Naive thymus-derived CD8-positive, alpha-beta T cell (primary cell): ENCODE measurements around the gene WDFY3. TPM values are rescaled to one million over a fixed set of nuclear protein-coding genes. Genes with fewer than 3 reads are reported as not detected.

Experiments
- ATAC-seq, 2 donors: fragments of 150-1000 bp; cut with Tn5 transposase in 1 of 2; sonication (Bioruptor Pico), chemical (Tn5 transposase) in 1 of 2; 1 replicate in 1 of 2; 2 replicates in 1 of 2; pipeline ENCODE4 v1.10.0; 2021; ENCODE audit warnings: mild to moderate bottlenecking in 2 of 2, moderate library complexity in 2 of 2
- POLR2A ChIA-PET: fragments of 350-600 bp; sonication (Branson Sonifier 250); formaldehyde crosslinking; loops from one replicate; lab custom pipeline; 2021; ENCODE audit warnings: antibody characterized with exemption; lab: Charles Lee
- DNase-seq, 10 donors: peaks; one replicate each; pipeline versions ENCODE4 v3.0.0 to v3.0.0-alpha.2; 2020 to 2022
- H3K27ac Mint-ChIP-seq, 10 donors: one replicate each; pipeline ENCODE4 v1.8.0; 2020 to 2022; ENCODE audit warnings: mild to moderate bottlenecking in 10 of 10, mixed read lengths in 10 of 10, moderate library complexity in 4 of 10, inconsistent platforms in 1 of 10
- H3K27me3 Mint-ChIP-seq, 5 donors: one replicate each; pipeline ENCODE4 v1.8.0; 2021 to 2022; ENCODE audit warnings: mixed read lengths in 5 of 5
- H3K36me3 Mint-ChIP-seq, 3 donors: one replicate each; pipeline ENCODE4 v1.8.0; 2020 to 2022; ENCODE audit warnings: mixed read lengths in 3 of 3, mild to moderate bottlenecking in 2 of 3, inconsistent platforms in 1 of 3
- H3K4me1 Mint-ChIP-seq, 4 donors: one replicate each; pipeline ENCODE4 v1.8.0; 2021 to 2022; ENCODE audit warnings: mixed read lengths in 4 of 4
- H3K4me3 Mint-ChIP-seq, 10 donors: one replicate each; pipeline ENCODE4 v1.8.0; 2020 to 2022; ENCODE audit warnings: mild to moderate bottlenecking in 10 of 10, mixed read lengths in 10 of 10, moderate library complexity in 6 of 10, inconsistent platforms in 1 of 10
- H3K9me3 Mint-ChIP-seq, 9 donors: one replicate each; pipeline ENCODE4 v1.8.0; 2020 to 2022; ENCODE audit warnings: mixed read lengths in 9 of 9, mild to moderate bottlenecking in 3 of 9, inconsistent platforms in 1 of 9, moderate library complexity in 1 of 9
- polyA plus RNA-seq, 3 donors: library from polyadenylated mRNA; unstranded; fragments of 300-500 nt; fragmentation: Illumina TruSeq; gene quantifications; one replicate each; pipeline ENCODE4 v1.2.3, GENCODE V29; 2021
- total RNA-seq, 8 experiments: library from RNA in 2 of 8; stranded (reverse) in 2 of 8; gene quantifications; one replicate each; pipeline ENCODE4 v1.2.3 and lab custom pipeline; 2021 to 2026

The WDFY3 gene
- total and polyA plus RNA-seq, 5 experiments from 2014 or later = 0.02 to 1.0 (median 0.70) TPM; not detected in 2

GRCh38 chr4:84648863-84649647, 317.4 kb downstream of the WDFY3 start:
- H3K27ac Mint-ChIP-seq = no peak overlapping the region
- DNase-seq (no peak), ATAC-seq (no peak)
- H3K4me1 Mint-ChIP-seq = no peaks in the 10 kb centered on the region
- H3K9me3 Mint-ChIP-seq = no peaks in the 10 kb centered on the region
- H3K4me3 Mint-ChIP-seq = no peak overlapping the region
- H3K27me3 Mint-ChIP-seq = no peaks in the 10 kb centered on the region
- H3K36me3 Mint-ChIP-seq = peaks cover 0 to 11% (median 2%) of the 10 kb centered on the region in 3 donors
- POLR2A ChIA-PET = interaction anchor here (0.6 kb wide), 1 partner anchor 178 kb away, joined by 3 read pairs; no protein-coding TSS in a partner anchor

- H3K4me1 Mint-ChIP-seq = no peaks in the 10 kb centered on the region
- POLR2A ChIA-PET = no interaction called here
- no peak overlapping the region for H3K27ac Mint-ChIP-seq
- H3K27me3 Mint-ChIP-seq = no peaks in the 10 kb centered on the region
- no peak overlapping the region for H3K4me3 Mint-ChIP-seq
- peaks cover 0 to 11% (median 2%) of the 10 kb centered on the region in 3 donors for H3K36me3 Mint-ChIP-seq
- no peaks in the 10 kb centered on the region for H3K9me3 Mint-ChIP-seq
- no peak for ATAC-seq
- DNase-seq = no peak
These were observed 318.3 kb downstream of the WDFY3 start for GRCh38 chr4:84648178-84648577.

GRCh38 chr4:84647312-84647884, 319.1 kb downstream of the WDFY3 start:
- H3K27me3 Mint-ChIP-seq = no peaks in the 10 kb centered on the region
- H3K27ac Mint-ChIP-seq = no peak overlapping the region
- H3K4me1 Mint-ChIP-seq = no peaks in the 10 kb centered on the region
- peaks cover 0 to 11% (median 2%) of the 10 kb centered on the region in 3 donors for H3K36me3 Mint-ChIP-seq
- ATAC-seq (no peak), DNase-seq (no peak)
- POLR2A ChIA-PET = no interaction called here
- H3K4me3 Mint-ChIP-seq = no peak overlapping the region
- no peaks in the 10 kb centered on the region for H3K9me3 Mint-ChIP-seq

- Mint-ChIP-seq H3K27me3 (no peaks in the 10 kb centered on the region), H3K36me3 (peaks cover 0 to 5% (median 3%) of the 10 kb centered on the region in 3 donors), H3K4me3 (no peak overlapping the region), H3K9me3 (no peaks in the 10 kb centered on the region), H3K4me1 (no peaks in the 10 kb centered on the region), H3K27ac (no peak overlapping the region)
- ATAC-seq (no peak), DNase-seq (no peak)
- POLR2A ChIA-PET = no interaction called here
These were observed 322.4 kb downstream of the WDFY3 start for GRCh38 chr4:84644087-84644486.

GRCh38 chr4:84639145-84639544, 327.3 kb downstream of the WDFY3 start:
- POLR2A ChIA-PET = no interaction called here
- no peaks in the 10 kb centered on the region for H3K4me1 Mint-ChIP-seq
- no peak for DNase-seq
- peaks cover 0 to 8% (median 3%) of the 10 kb centered on the region in 3 donors for H3K36me3 Mint-ChIP-seq
- H3K4me3 Mint-ChIP-seq = no peak overlapping the region
- no peak overlapping the region for H3K27ac Mint-ChIP-seq
- no peak for ATAC-seq
- peaks cover 0 to 3% (median 0%) of the 10 kb centered on the region in 5 donors for H3K27me3 Mint-ChIP-seq
- peaks cover 0 to 10% (median 4%) of the 10 kb centered on the region in 9 donors for H3K9me3 Mint-ChIP-seq

GRCh38 chr4:84638092-84638491, 328.4 kb downstream of the WDFY3 start:
- DNase-seq = no peak
- H3K27me3 Mint-ChIP-seq = peaks cover 0 to 3% (median 0%) of the 10 kb centered on the region in 5 donors
- no peak overlapping the region for H3K27ac Mint-ChIP-seq
- H3K9me3 Mint-ChIP-seq = peaks cover 0 to 10% (median 4%) of the 10 kb centered on the region in 9 donors
- POLR2A ChIA-PET = no interaction called here
- peaks cover 0 to 8% (median 3%) of the 10 kb centered on the region in 3 donors for H3K36me3 Mint-ChIP-seq
- no peak for ATAC-seq
- H3K4me3 Mint-ChIP-seq = no peak overlapping the region
- H3K4me1 Mint-ChIP-seq = no peaks in the 10 kb centered on the region

- POLR2A ChIA-PET = no interaction called here
- no peak for ATAC-seq
- peaks cover 0 to 10% (median 4%) of the 10 kb centered on the region in 9 donors for H3K9me3 Mint-ChIP-seq
- no peaks in the 10 kb centered on the region for H3K4me1 Mint-ChIP-seq
- no peak for DNase-seq
- H3K36me3 Mint-ChIP-seq = peaks cover 0 to 8% (median 3%) of the 10 kb centered on the region in 3 donors
- H3K27me3 Mint-ChIP-seq = peaks cover 0 to 3% (median 0%) of the 10 kb centered on the region in 5 donors
- no peak overlapping the region for H3K27ac Mint-ChIP-seq
- H3K4me3 Mint-ChIP-seq = no peak overlapping the region
These were observed 331.5 kb downstream of the WDFY3 start for GRCh38 chr4:84634961-84635360.

GRCh38 chr4:84632092-84632491, 334.4 kb downstream of the WDFY3 start:
- Mint-ChIP-seq H3K27me3 (peaks cover 0 to 3% (median 0%) of the 10 kb centered on the region in 5 donors), H3K4me3 (no peak overlapping the region), H3K27ac (no peak overlapping the region), H3K36me3 (peaks cover 0 to 8% (median 3%) of the 10 kb centered on the region in 3 donors), H3K4me1 (no peaks in the 10 kb centered on the region), H3K9me3 (peaks cover 0 to 10% (median 4%) of the 10 kb centered on the region in 9 donors)
- POLR2A ChIA-PET = no interaction called here
- no peak for DNase-seq
- no peak for ATAC-seq

GRCh38 chr4:84631573-84631972, 334.9 kb downstream of the WDFY3 start:
- POLR2A ChIA-PET = no interaction called here
- no peak for ATAC-seq
- no peaks in the 10 kb centered on the region for H3K4me1 Mint-ChIP-seq

GRCh38 chr4:84626673-84627072, 339.8 kb downstream of the WDFY3 start:
- no peak overlapping the region for H3K27ac Mint-ChIP-seq
- H3K27me3 Mint-ChIP-seq = peaks cover 0 to 3% (median 0%) of the 10 kb centered on the region in 5 donors
- H3K4me1 Mint-ChIP-seq = no peaks in the 10 kb centered on the region
- peaks cover 0 to 5% (median 0%) of the 10 kb centered on the region in 3 donors for H3K36me3 Mint-ChIP-seq
- DNase-seq (no peak), ATAC-seq (no peak)
- no peak overlapping the region for H3K4me3 Mint-ChIP-seq
- POLR2A ChIA-PET = no interaction called here
- peaks cover 0 to 2% (median 0%) of the 10 kb centered on the region in 9 donors for H3K9me3 Mint-ChIP-seq

More at GRCh38 chr4:84631573-84631972, 334.9 kb downstream of the WDFY3 start:
- no peak overlapping the region for H3K27ac Mint-ChIP-seq
- no peak overlapping the region for H3K4me3 Mint-ChIP-seq
- H3K36me3 Mint-ChIP-seq = peaks cover 0 to 6% (median 3%) of the 10 kb centered on the region in 3 donors
- peaks cover 0 to 10% (median 4%) of the 10 kb centered on the region in 9 donors for H3K9me3 Mint-ChIP-seq
- H3K27me3 Mint-ChIP-seq = peaks cover 0 to 3% (median 0%) of the 10 kb centered on the region in 5 donors
- DNase-seq = no peak

- DNase-seq (no peak), ATAC-seq (no peak)
- H3K4me1 Mint-ChIP-seq = no peaks in the 10 kb centered on the region
- H3K9me3 Mint-ChIP-seq = peaks cover 0 to 2% (median 0%) of the 10 kb centered on the region in 9 donors
- peaks cover 0 to 3% (median 0%) of the 10 kb centered on the region in 3 donors for H3K36me3 Mint-ChIP-seq
- no peak overlapping the region for H3K4me3 Mint-ChIP-seq
- POLR2A ChIA-PET = no interaction called here
- peaks cover 0 to 3% (median 0%) of the 10 kb centered on the region in 5 donors for H3K27me3 Mint-ChIP-seq
- no peak overlapping the region for H3K27ac Mint-ChIP-seq
These were observed 342.8 kb downstream of the WDFY3 start for GRCh38 chr4:84623661-84624060.

- Mint-ChIP-seq H3K9me3 (peaks cover 0 to 2% (median 0%) of the 10 kb centered on the region in 9 donors), H3K36me3 (peaks cover 0 to 3% (median 0%) of the 10 kb centered on the region in 3 donors), H3K27me3 (peaks cover 0 to 3% (median 0%) of the 10 kb centered on the region in 5 donors), H3K4me3 (no peak overlapping the region), H3K27ac (no peak overlapping the region), H3K4me1 (no peaks in the 10 kb centered on the region)
- POLR2A ChIA-PET = no interaction called here
- DNase-seq (no peak), ATAC-seq (no peak)
These were observed 343.5 kb downstream of the WDFY3 start for GRCh38 chr4:84622959-84623358.
